HL-60 (cell line): ENCODE measurements around the gene SLC9B1.
"Not testable (repeated sequence)": the region's sequence is repeated elsewhere in the genome, so short reads cannot be mapped to it uniquely, and the experiment has no call there.

Experiments
- DNase-seq, 2 experiments: peaks; one replicate each; pipeline ENCODE4 v3.0.0-alpha.2; 2010 to 2020; ENCODE audit warnings: low read depth in 1 of 2, low spot score in 1 of 2
- H3K27ac ChIP-seq: fragments of 250-450 bp; sonication (Bioruptor Pico); replicated peaks from 2 replicates; pipeline ENCODE4 v1.5.1; 2020; ENCODE audit warnings: mild to moderate bottlenecking, moderate library complexity
- H3K27me3 ChIP-seq: fragments of 250-450 bp; sonication (Bioruptor Pico); 2 replicates; pipeline ENCODE4 v1.5.1; 2021; ENCODE audit warnings: mild to moderate bottlenecking, moderate library complexity; ENCODE audit not compliant: insufficient read depth, poor library complexity, severe bottlenecking
- H3K4me3 ChIP-seq: replicated peaks from 2 replicates; pipeline ENCODE4 v1.5.1; 2011; ENCODE audit warnings: mild to moderate bottlenecking, control low read depth, low read length; ENCODE audit not compliant: insufficient read depth
- CTCF ChIP-seq: IDR thresholded peaks from one replicate; pipeline ENCODE4 v1.5.1; 2011; ENCODE audit warnings: low read length, control low read depth, inconsistent platforms; ENCODE audit not compliant: insufficient read depth
- GABPA ChIP-seq: IDR thresholded peaks from 2 replicates; pipeline ENCODE4 v1.6.1; 2012; ENCODE audit warnings: low read depth
- POLR2AphosphoS5 ChIP-seq: IDR thresholded peaks from 2 replicates; pipeline ENCODE4 v1.6.1; 2012; ENCODE audit warnings: low read depth
- REST ChIP-seq: IDR thresholded peaks from 2 replicates; pipeline ENCODE4 v1.6.1; 2012; ENCODE audit warnings: low read depth; ENCODE audit not compliant: insufficient replicate concordance
- SPI1 ChIP-seq: IDR thresholded peaks from 2 replicates; pipeline ENCODE4 v1.6.1; 2012; ENCODE audit warnings: low read depth, mild to moderate bottlenecking, borderline replicate concordance

The SLC9B1 gene

DNA sequence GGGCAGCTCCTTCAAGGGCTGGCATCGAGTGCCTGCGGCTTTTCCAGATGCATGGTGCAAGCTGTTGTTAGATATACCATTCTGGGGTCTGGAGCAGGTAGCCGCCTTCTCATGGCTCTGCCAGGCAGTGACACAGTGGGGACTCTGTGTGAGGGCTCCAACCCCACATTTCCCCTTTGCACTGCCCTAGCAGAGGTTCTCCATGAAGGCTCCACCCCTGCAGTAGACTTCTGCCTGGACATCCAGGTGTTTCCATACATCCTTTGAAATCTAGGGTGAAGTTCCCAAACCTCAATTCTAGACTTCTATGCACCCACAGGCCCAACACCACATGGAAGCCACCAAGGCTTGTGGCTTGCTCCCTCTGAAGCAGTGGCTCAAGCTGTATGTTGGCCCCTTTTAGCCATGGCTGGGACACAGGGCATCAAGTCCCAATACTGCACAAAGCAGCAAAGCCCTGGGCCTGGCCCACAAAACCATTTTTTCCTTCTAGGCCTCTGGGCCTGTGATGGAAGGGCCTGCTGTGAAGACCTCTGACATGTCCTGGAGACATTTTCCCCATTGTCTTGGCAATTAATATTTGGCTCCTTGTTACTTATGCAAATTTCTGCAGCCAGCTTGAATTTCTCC lies 141.9 kb downstream of the SLC9B1 start:
- H3K4me3 ChIP-seq, H3K27ac ChIP-seq, DNase-seq, H3K27me3 ChIP-seq: not testable (repeated sequence)

DNA sequence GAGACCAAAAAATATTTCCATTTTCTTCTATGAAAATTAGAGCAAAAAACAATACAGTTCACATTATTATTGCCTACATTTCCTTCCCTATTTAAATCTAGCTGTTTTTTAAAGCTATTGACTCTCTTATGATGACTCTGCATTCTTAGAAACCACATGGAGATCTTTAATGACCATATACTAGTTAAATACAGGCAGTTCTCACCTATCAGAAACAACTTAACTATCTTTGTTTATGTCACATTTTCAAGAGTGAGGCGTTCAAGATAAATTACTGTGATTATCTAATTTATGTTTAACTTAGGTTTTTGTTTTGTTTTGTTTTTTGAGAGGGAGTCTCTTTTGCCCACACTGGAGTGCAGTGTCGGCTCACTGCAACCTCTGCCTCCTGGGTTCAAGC lies 147.7 kb downstream of the SLC9B1 start:
- DNase-seq, result no peak
- TF ChIP-seq CTCF (no peak), REST (no peak), GABPA (no peak), SPI1 (no peak), POLR2AphosphoS5 (no peak)
- H3K27me3 ChIP-seq, result no peaks in the 10 kb centered on the region
- peak overlapping the region; percentile 23 for H3K27ac ChIP-seq
- no peak overlapping the region for H3K4me3 ChIP-seq

DNA sequence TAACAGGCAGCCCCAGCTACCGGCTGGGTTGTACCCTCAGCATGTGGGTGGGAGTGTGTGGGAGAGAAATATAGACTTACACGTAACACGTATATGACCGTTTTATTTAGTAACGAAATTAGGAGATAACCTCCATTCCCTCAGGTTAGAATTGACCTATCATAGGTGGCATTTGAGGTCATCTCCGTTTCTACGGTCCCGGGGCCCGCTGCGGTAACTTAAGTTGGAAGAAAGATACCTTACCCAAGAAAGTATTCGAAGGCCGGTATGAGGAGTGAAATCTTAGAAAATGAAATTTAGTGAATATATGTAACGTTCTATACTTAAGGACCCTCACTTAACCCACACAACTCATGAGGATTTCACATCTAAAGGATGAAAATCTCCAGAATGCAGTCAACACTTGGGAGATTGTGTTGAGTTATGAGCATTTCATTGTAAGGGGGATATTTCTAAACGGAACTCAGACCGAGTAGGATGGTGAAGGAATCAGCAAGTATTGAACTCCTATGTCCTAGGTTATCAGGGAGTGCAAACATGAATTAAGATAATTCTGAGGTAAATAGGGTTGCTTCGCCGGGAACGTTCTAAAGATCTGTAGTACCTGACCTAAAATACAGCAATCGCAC lies 149.8 kb downstream of the SLC9B1 start:
- no peak for DNase-seq
- H3K27ac ChIP-seq, result peak overlapping the region; percentile 93
- H3K27me3 ChIP-seq, result no peaks in the 10 kb centered on the region
- peak overlapping the region; percentile 63 for H3K4me3 ChIP-seq
- TF ChIP-seq POLR2AphosphoS5, result no peak
- TF ChIP-seq REST, result peak; percentile 3

DNA sequence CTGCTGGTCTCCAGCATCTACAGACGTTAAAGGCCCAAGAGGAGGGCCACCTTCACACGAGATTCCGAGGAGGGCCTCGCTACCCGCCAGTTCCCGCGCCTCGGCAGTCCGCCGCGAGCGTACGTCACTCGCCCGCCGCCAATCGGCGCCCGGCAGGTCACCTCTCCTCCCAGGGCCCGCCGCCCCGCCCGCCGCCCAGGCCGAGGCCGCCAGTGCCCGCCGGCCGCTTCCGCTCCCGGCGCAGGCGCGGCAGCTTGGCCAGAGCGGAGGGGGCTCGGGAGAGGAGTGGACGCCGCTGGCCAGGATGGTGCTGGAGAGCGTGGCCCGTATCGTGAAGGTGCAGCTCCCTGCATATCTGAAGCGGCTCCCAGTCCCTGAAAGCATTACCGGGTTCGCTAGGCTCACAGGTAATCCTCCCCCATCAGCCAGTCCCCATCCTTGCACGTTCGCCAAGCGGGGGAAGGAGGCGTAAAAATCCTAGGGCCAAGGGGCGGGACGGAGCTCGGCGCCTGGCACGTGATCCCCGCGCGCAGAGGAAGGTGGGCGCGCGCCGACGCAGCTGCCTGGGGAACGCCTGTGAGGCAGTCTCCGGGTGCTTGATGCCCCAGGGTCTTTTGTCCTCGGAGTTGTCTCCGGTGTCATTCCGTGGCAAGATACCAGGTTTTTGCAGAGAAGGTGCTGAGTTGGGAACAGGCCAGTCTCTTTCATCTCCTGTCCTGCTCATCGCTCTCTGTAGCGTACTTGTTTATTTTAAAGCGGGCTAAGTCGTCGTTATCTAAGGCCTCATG lies 150.5 kb downstream of the SLC9B1 start, which contains the start of gene CISD2:
TSS of gene CISD2 (plus strand) at position 212 of the 788 bp plus-strand sequence. CDS start at position 305, 93 bp downstream.
- DNase-seq, result peak; percentile 74 to 93
- TF ChIP-seq CTCF (no peak), POLR2AphosphoS5 (peak; percentile 82), REST (peak; percentile 19)
- Histone ChIP-seq H3K4me3 (peak within 1 kb of the TSS; percentile 63), H3K27me3 (no peaks in the 10 kb centered on the region), H3K27ac (peak within 1 kb of the TSS; percentile 93)
